Upper lobe of left lung (tissue), 6 donors: Measurements from ENCODE around the gene TGM4. TPM values are rescaled to one million over a fixed set of nuclear protein-coding genes. Genes with fewer than 3 reads are reported as not detected.

Experiments
- ATAC-seq, 2 donors: fragments of 200-7000 bp; cut with Tn5 transposase; one replicate each; pipeline ENCODE4 v1.9.1; 2022; ENCODE audit warnings: mild to moderate bottlenecking in 2 of 2, moderate library complexity in 2 of 2; ENCODE audit not compliant: low FRiP score in 2 of 2
- DNase-seq, 2 donors: peaks; one replicate each; pipeline ENCODE4 v3.0.0-alpha.2; 2019 to 2020
- H3K27ac ChIP-seq, 4 donors: fragments of 200-600 bp; sonication (generic); one replicate each; pipeline ENCODE4 v1.5.1; 2016 to 2019
- H3K27me3 ChIP-seq, 4 donors: fragments of 200-600 bp; sonication (generic); one replicate each; pipeline ENCODE4 v1.5.1; 2017 to 2019
- H3K36me3 ChIP-seq, 4 donors: fragments of 200-600 bp; sonication (generic); one replicate each; pipeline ENCODE4 v1.5.1; 2016 to 2019
- H3K4me1 ChIP-seq, 4 donors: fragments of 200-600 bp; sonication (generic); one replicate each; pipeline ENCODE4 v1.5.1; 2018 to 2019
- H3K4me3 ChIP-seq, 4 donors: fragments of 200-600 bp; sonication (generic); one replicate each; pipeline ENCODE4 v1.5.1; 2017 to 2019; ENCODE audit warnings: mild to moderate bottlenecking in 2 of 4, moderate library complexity in 1 of 4
- H3K9me3 ChIP-seq, 4 donors: fragments of 200-600 bp; sonication (generic); one replicate each; pipeline ENCODE4 v1.5.1; 2018 to 2019
- EP300 ChIP-seq, 4 donors: sonication (generic); formaldehyde crosslinking; IDR thresholded peaks; one replicate each; pipeline ENCODE4 v1.5.1; 2017; ENCODE audit warnings: antibody characterized with exemption in 4 of 4, control low read depth in 2 of 4
- POLR2A ChIP-seq, 4 donors: fragments of 450-650 bp; IDR thresholded peaks; one replicate each; pipeline ENCODE4 v1.5.1; 2016 to 2017; ENCODE audit warnings: antibody characterized with exemption in 4 of 4, mild to moderate bottlenecking in 2 of 4
- POLR2AphosphoS5 ChIP-seq, 2 donors: sonication (generic); formaldehyde crosslinking; IDR thresholded peaks; one replicate each; pipeline ENCODE4 v1.5.1; 2017; ENCODE audit warnings: antibody characterized with exemption in 2 of 2
- WGBS, 2 donors: methylation state at CpG; one replicate each; pipeline ENCODE4 v1.1.5; 2017 to 2018; 5-methylcytosine and 5-hydroxymethylcytosine counted together
- total RNA-seq, 6 donors: library from RNA; depleted of rRNA in 4 of 6; stranded (reverse); fragments of >200 nt in 4 of 6; gene quantifications; one replicate each; pipeline versions ENCODE4 v1.1.0 to v1.2.1, GENCODE V29; 2016 to 2021
- TF ChIP-seq, protein P1 (sequence below), 6 experiments: fragments of 450-650 bp in 4 of 6; fragments of 200-600 bp in 2 of 6; sonication (generic) in 2 of 6; IDR thresholded peaks; one replicate each; pipeline ENCODE4 v1.5.1; 2016 to 2019; ENCODE audit warnings: antibody characterized with exemption in 6 of 6
- donor health status: DM: no; HTN: no; CAD: no; lungs with moderate emphysema.
- donor health status: DM: no; HTN: yes; CAD: no; lungs with severe emphysema.

The TGM4 gene
- total RNA-seq, 6 donors from 2014 or later, result not detected

GRCh38 chr3:44832965-44833364, 41.4 kb upstream of the TGM4 start:
- no peak for DNase-seq
- Histone ChIP-seq H3K27me3 (no peaks in the 10 kb centered on the region), H3K4me3 (no peak overlapping the region), H3K36me3 (no peaks in the 10 kb centered on the region), H3K27ac (no peak overlapping the region), H3K9me3 (peaks cover 6 to 10% (median 8%) of the 10 kb centered on the region in 4 donors), H3K4me1 (no peaks in the 10 kb centered on the region)
- TF ChIP-seq, protein P1, sequence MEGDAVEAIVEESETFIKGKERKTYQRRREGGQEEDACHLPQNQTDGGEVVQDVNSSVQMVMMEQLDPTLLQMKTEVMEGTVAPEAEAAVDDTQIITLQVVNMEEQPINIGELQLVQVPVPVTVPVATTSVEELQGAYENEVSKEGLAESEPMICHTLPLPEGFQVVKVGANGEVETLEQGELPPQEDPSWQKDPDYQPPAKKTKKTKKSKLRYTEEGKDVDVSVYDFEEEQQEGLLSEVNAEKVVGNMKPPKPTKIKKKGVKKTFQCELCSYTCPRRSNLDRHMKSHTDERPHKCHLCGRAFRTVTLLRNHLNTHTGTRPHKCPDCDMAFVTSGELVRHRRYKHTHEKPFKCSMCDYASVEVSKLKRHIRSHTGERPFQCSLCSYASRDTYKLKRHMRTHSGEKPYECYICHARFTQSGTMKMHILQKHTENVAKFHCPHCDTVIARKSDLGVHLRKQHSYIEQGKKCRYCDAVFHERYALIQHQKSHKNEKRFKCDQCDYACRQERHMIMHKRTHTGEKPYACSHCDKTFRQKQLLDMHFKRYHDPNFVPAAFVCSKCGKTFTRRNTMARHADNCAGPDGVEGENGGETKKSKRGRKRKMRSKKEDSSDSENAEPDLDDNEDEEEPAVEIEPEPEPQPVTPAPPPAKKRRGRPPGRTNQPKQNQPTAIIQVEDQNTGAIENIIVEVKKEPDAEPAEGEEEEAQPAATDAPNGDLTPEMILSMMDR (IDR thresholded peaks at IDR 0.05), result no peak
- TF ChIP-seq EP300 (IDR thresholded peaks at IDR 0.05), result no peak
- TF ChIP-seq POLR2AphosphoS5 (IDR thresholded peaks at IDR 0.05), result no peak
- TF ChIP-seq POLR2A (IDR thresholded peaks at IDR 0.05), result no peak
- WGBS, 2 donors, result 93 to 97% methylated on average over 2 of the region's 2 CpGs
- ATAC-seq, result no peak

DNA sequence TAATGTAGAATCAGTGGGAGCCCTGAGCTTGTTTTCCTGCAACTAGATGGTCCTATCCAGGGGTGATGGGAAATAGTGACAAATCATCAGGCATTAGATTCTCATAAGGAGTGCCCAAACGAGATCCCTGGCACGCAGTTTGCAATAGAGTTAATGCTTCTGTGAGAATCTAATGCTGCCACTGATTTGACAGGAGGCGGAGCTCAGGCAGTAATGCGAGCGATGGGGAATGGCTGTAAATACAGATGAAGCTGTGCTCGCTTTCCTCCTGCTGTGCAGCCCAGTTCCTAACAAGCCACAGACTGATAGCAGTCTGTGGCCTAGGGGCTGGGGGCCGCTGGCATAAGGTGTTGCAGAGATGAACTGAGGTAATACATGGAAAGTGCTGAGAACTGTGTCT, 41.0 kb upstream of the TGM4 start:
- no peaks in the 10 kb centered on the region for H3K4me1 ChIP-seq
- H3K9me3 ChIP-seq, result peaks cover 6 to 10% (median 8%) of the 10 kb centered on the region in 4 donors
- TF ChIP-seq, protein P1 (IDR thresholded peaks at IDR 0.05), result no peak
- no peak for TF ChIP-seq POLR2A (IDR thresholded peaks at IDR 0.05)
- TF ChIP-seq POLR2AphosphoS5 (IDR thresholded peaks at IDR 0.05), result no peak
- no peak for TF ChIP-seq EP300 (IDR thresholded peaks at IDR 0.05)
- H3K27ac ChIP-seq, result no peak overlapping the region
- H3K36me3 ChIP-seq, result no peaks in the 10 kb centered on the region
- no peak overlapping the region for H3K4me3 ChIP-seq
- DNase-seq (no peak), ATAC-seq (no peak)
- no peaks in the 10 kb centered on the region for H3K27me3 ChIP-seq
- WGBS, 2 donors, result 93 to 94% methylated on average over 7 of the region's 7 CpGs

- TF ChIP-seq POLR2A (IDR thresholded peaks at IDR 0.05) (no peak), POLR2AphosphoS5 (IDR thresholded peaks at IDR 0.05) (no peak), EP300 (IDR thresholded peaks at IDR 0.05) (no peak)
- TF ChIP-seq, protein P1 (IDR thresholded peaks at IDR 0.05), result no peak
- no peaks in the 10 kb centered on the region for H3K27me3 ChIP-seq
- H3K36me3 ChIP-seq, result no peaks in the 10 kb centered on the region
- no peak for DNase-seq
- peaks cover 6 to 10% (median 8%) of the 10 kb centered on the region in 4 donors for H3K9me3 ChIP-seq
- H3K4me3 ChIP-seq, result no peak overlapping the region
- no peak overlapping the region for H3K27ac ChIP-seq
- H3K4me1 ChIP-seq, result no peaks in the 10 kb centered on the region
- no peak for ATAC-seq
- 97 to 99% methylated on average over 3 of the region's 3 CpGs for WGBS, 2 donors
Observed at GRCh38 chr3:44835684-44836083, 38.7 kb upstream of the TGM4 start.

- no peak overlapping the region for H3K4me3 ChIP-seq
- no peaks in the 10 kb centered on the region for H3K36me3 ChIP-seq
- WGBS, 2 donors, result 78 to 80% methylated on average over 2 of the region's 2 CpGs
- H3K9me3 ChIP-seq, result no peaks in the 10 kb centered on the region
- H3K27ac ChIP-seq, result no peak overlapping the region
- no peaks in the 10 kb centered on the region for H3K27me3 ChIP-seq
- DNase-seq (no peak), ATAC-seq (no peak)
- H3K4me1 ChIP-seq, result no peaks in the 10 kb centered on the region
- no peak for TF ChIP-seq POLR2AphosphoS5 (IDR thresholded peaks at IDR 0.05)
- TF ChIP-seq POLR2A (IDR thresholded peaks at IDR 0.05), result no peak
- no peak for TF ChIP-seq EP300 (IDR thresholded peaks at IDR 0.05)
- TF ChIP-seq, protein P1 (IDR thresholded peaks at IDR 0.05), result no peak
Observed at GRCh38 chr3:44842376-44842775, 32.0 kb upstream of the TGM4 start.
